CD4-positive, alpha-beta T cell (primary cell): Measurements from ENCODE around the gene DHX38. TPM values are rescaled to one million over a fixed set of nuclear protein-coding genes. Genes with fewer than 3 reads are reported as not detected.

Source experiments
- ATAC-seq: fragments of 200-7000 bp; cut with Tn5 transposase; one replicate; pipeline ENCODE4 v1.10.0; 2022; ENCODE audit warnings: mild to moderate bottlenecking; ENCODE audit not compliant: poor library complexity
- CTCF ChIA-PET: fragments of 350-600 bp; sonication (Branson Sonifier 250); formaldehyde crosslinking; loops from one replicate; lab custom pipeline; 2021; ENCODE audit warnings: antibody characterized with exemption, inconsistent platforms; lab: Charles Lee
- POLR2A ChIA-PET: fragments of 350-600 bp; sonication (Branson Sonifier 250); formaldehyde crosslinking; loops from one replicate; lab custom pipeline; 2021; ENCODE audit warnings: antibody characterized with exemption, inconsistent platforms; lab: Charles Lee
- DNase-seq, 14 experiments: peaks; one replicate each; pipeline ENCODE4 v3.0.0-alpha.2; 2013 to 2020; ENCODE audit warnings: mixed read lengths in 2 of 14
- H3K27ac ChIP-seq, 2 donors: one replicate each; pipeline versions ENCODE4 v1.5.1 to v1.7.0; 2013; ENCODE audit warnings: low read length in 2 of 2, low read depth in 1 of 2, mild to moderate bottlenecking in 1 of 2
- H3K27me3 ChIP-seq, 2 experiments: 1 replicate in 1 of 2; 2 replicates in 1 of 2; pipeline versions ENCODE4 v1.6.1 to v1.7.0; 2013; ENCODE audit warnings: low read length in 2 of 2, control low read depth in 1 of 2, mild to moderate bottlenecking in 1 of 2, moderate library complexity in 1 of 2; ENCODE audit not compliant: insufficient read depth in 2 of 2, control insufficient read depth in 1 of 2
- H3K36me3 ChIP-seq: one replicate; pipeline ENCODE4 v1.6.1; 2013; ENCODE audit warnings: low read length, control low read depth; ENCODE audit not compliant: insufficient read depth
- H3K4me1 ChIP-seq: one replicate; pipeline ENCODE4 v1.6.1; 2013; ENCODE audit warnings: low read length, control low read depth; ENCODE audit not compliant: insufficient read depth
- H3K4me3 ChIP-seq: one replicate; pipeline ENCODE4 v1.5.1; 2013; ENCODE audit warnings: mild to moderate bottlenecking, low read length, moderate library complexity
- H3K9me3 ChIP-seq, 2 experiments: 1 replicate in 1 of 2; 2 replicates in 1 of 2; pipeline versions ENCODE4 v1.6.1 to v1.7.0; 2013; ENCODE audit warnings: low read length in 2 of 2, mild to moderate bottlenecking in 2 of 2, control low read depth in 1 of 2, moderate library complexity in 1 of 2; ENCODE audit not compliant: control insufficient read depth in 1 of 2, insufficient read depth in 1 of 2
- H3K27ac Mint-ChIP-seq: one replicate; pipeline ENCODE4 v1.8.0; 2020; ENCODE audit warnings: mixed read lengths
- H3K27me3 Mint-ChIP-seq: one replicate; pipeline ENCODE4 v1.8.0; 2021; ENCODE audit warnings: mixed read lengths
- H3K36me3 Mint-ChIP-seq: one replicate; pipeline ENCODE4 v1.8.0; 2021; ENCODE audit warnings: low read depth, mixed read lengths
- H3K4me1 Mint-ChIP-seq: one replicate; pipeline ENCODE4 v1.8.0; 2021; ENCODE audit warnings: low read depth, mixed read lengths
- H3K4me3 Mint-ChIP-seq: one replicate; pipeline ENCODE4 v1.8.0; 2020; ENCODE audit warnings: mild to moderate bottlenecking, mixed read lengths
- H3K9me3 Mint-ChIP-seq: one replicate; pipeline ENCODE4 v1.8.0; 2020; ENCODE audit warnings: mixed read lengths
- CTCF ChIP-seq: fragments of 200-600 bp; IDR thresholded peaks from one replicate; pipeline ENCODE4 v1.8.0; 2022; ENCODE audit warnings: antibody characterized with exemption, mild to moderate bottlenecking
- intact Hi-C, 2 experiments: fragments of 100-400 bp; cut with DNase I in 1 of 2; cut with micrococcal nuclease in 1 of 2; formaldehyde crosslinking; loops; one replicate each; pipeline versions ENCODE4 v1.15.1 to v1.9.0; 2023 to 2025; cut with DNase I, micrococcal nuclease
- total RNA-seq, 174 experiments: library from RNA in 2 of 174; stranded (reverse) in 2 of 174; gene quantifications; one replicate each; pipeline ENCODE4 v1.2.3 and lab custom pipeline; 2021 to 2026

The DHX38 gene
- total RNA-seq, 2 experiments from 2014 or later = 103 to 109 TPM

GRCh38 chr16:72084445-72084844, 9.2 kb upstream of the DHX38 start:
- H3K9me3 Mint-ChIP-seq = peaks cover 3% of the 10 kb centered on the region
- ATAC-seq = no peak
- H3K27me3 Mint-ChIP-seq = no peaks in the 10 kb centered on the region
- ChIA-PET CTCF (no interaction called here), POLR2A (no interaction called here)
- no peak for DNase-seq
- H3K4me1 Mint-ChIP-seq = no peaks in the 10 kb centered on the region
- Histone ChIP-seq H3K27ac (no peak overlapping the region), H3K27me3 (no peaks in the 10 kb centered on the region), H3K4me3 (no peak overlapping the region), H3K36me3 (peaks cover 42% of the 10 kb centered on the region), H3K9me3 (peaks cover 5 to 9% of the 10 kb centered on the region in 2 experiments), H3K4me1 (no peaks in the 10 kb centered on the region)
- no peak for TF ChIP-seq CTCF
- H3K36me3 Mint-ChIP-seq = peaks cover 53% of the 10 kb centered on the region
- no peak overlapping the region for H3K27ac Mint-ChIP-seq
- no peak overlapping the region for H3K4me3 Mint-ChIP-seq
- intact Hi-C loops = no loop called here

- no peaks in the 10 kb centered on the region for H3K27me3 ChIP-seq
- H3K4me3 ChIP-seq = no peak overlapping the region
- ChIA-PET CTCF (no interaction called here), POLR2A (no interaction called here)
- no peak for ATAC-seq
- intact Hi-C loops = no loop called here
- H3K4me1 Mint-ChIP-seq = peaks cover under 1% of the 10 kb centered on the region
- no peak for DNase-seq
- no peak for TF ChIP-seq CTCF
- H3K9me3 ChIP-seq = peaks cover 5 to 9% of the 10 kb centered on the region in 2 experiments
- no peak overlapping the region for H3K27ac ChIP-seq
- no peaks in the 10 kb centered on the region for H3K4me1 ChIP-seq
- H3K27me3 Mint-ChIP-seq = no peaks in the 10 kb centered on the region
- H3K9me3 Mint-ChIP-seq = peaks cover 3% of the 10 kb centered on the region
- no peak overlapping the region for H3K4me3 Mint-ChIP-seq
- H3K27ac Mint-ChIP-seq = no peak overlapping the region
- peaks cover 58% of the 10 kb centered on the region for H3K36me3 Mint-ChIP-seq
- H3K36me3 ChIP-seq = peaks cover 47% of the 10 kb centered on the region
These were observed 8.6 kb upstream of the DHX38 start for GRCh38 chr16:72085002-72085401.

- Histone ChIP-seq H3K27me3 (no peaks in the 10 kb centered on the region), H3K36me3 (peaks cover 45% of the 10 kb centered on the region), H3K9me3 (no peaks in the 10 kb centered on the region), H3K4me1 (peaks cover 27% of the 10 kb centered on the region), H3K4me3 (no peak overlapping the region), H3K27ac (no peak overlapping the region)
- POLR2A ChIA-PET = no interaction called here
- Mint-ChIP-seq H3K4me3 (peak overlapping the region; percentile 95), H3K36me3 (peaks cover 72% of the 10 kb centered on the region), H3K4me1 (peaks cover 57% of the 10 kb centered on the region), H3K27ac (peak overlapping the region; percentile 94), H3K27me3 (no peaks in the 10 kb centered on the region), H3K9me3 (no peaks in the 10 kb centered on the region)
- intact Hi-C loops = loop anchor here (2.0 to 10.0 kb wide), 5 partner anchors 278 to 629 kb away; partner anchors contain the start of genes PHLPP2 (in 1 of the 2) and ZNF23 (in 1 of the 2)
- TF ChIP-seq CTCF = no peak
- CTCF ChIA-PET = no interaction called here
- ATAC-seq = no peak
- DNase-seq = no peak
These were observed 2.4 kb upstream of the DHX38 start for GRCh38 chr16:72091217-72091616.
